HepG2 (cell line): ENCODE data around the gene PUM1. TPM values are rescaled to one million over a fixed set of nuclear protein-coding genes. Genes with fewer than 3 reads are reported as not detected.

ENCODE experiments used
- ATAC-seq: fragments of 200-7000 bp; cut with Tn5 transposase; 3 replicates; pipeline ENCODE4 v1.9.1; 2020; ENCODE audit warnings: mild to moderate bottlenecking, moderate library complexity
- BruUV-seq: library from RNA; stranded (reverse); fragments of 400-500 nt; replicated peaks from 2 replicates; lab custom pipeline; 2021; lab: Mats Ljungman, UMichigan
- CTCF ChIA-PET: fragments of 300-600 bp; formaldehyde crosslinking; extraction: SDS; loops from one replicate; lab custom pipeline; 2021; ENCODE audit warnings: low total read pairs, inconsistent platforms, low intra/inter-chr PET ratio; lab: Yijun Ruan, JAX
- POLR2A ChIA-PET: fragments of 350-600 bp; sonication (Branson Sonifier 250); formaldehyde crosslinking; loops from one replicate; lab custom pipeline; 2020; ENCODE audit warnings: antibody characterized with exemption, inconsistent platforms; lab: Yijun Ruan, JAX
- DNase-seq: peaks from one replicate; pipeline ENCODE4 v3.0.0-alpha.2; 2015; ENCODE audit warnings: low spot score
- FAIRE-seq: peaks from 3 replicates; lab custom pipeline; 2011; peaks lifted over from hg19 to GRCh38; lab: Jason Lieb, UNC
- H2AFZ ChIP-seq: one replicate; pipeline ENCODE4 v1.6.1; 2011; ENCODE audit warnings: low read length, inconsistent platforms
- H3K27ac ChIP-seq: fragments of 300-600 bp; 3 replicates; pipeline ENCODE4 v1.8.0; 2011; ENCODE audit warnings: mixed run types, mild to moderate bottlenecking, mixed read lengths, low read length, inconsistent platforms; ENCODE audit not compliant: insufficient read depth; ENCODE audit errors: extremely low read length
- H3K27me3 ChIP-seq, 2 experiments: fragments of 200-600 bp in 1 of 2; 2 replicates in 1 of 2; 3 replicates in 1 of 2; pipeline versions ENCODE4 v1.6.0 to v1.8.0; 2011; ENCODE audit warnings: low read length in 2 of 2, mild to moderate bottlenecking in 2 of 2, moderate library complexity in 2 of 2, inconsistent platforms in 1 of 2; ENCODE audit not compliant: insufficient read depth in 2 of 2, control insufficient read depth in 1 of 2
- H3K36me3 ChIP-seq, 2 experiments: fragments of 200-600 bp in 1 of 2; replicated peaks in 1 of 2; 2 replicates in 1 of 2; 3 replicates in 1 of 2; pipeline versions ENCODE4 v1.5.1 to v1.8.0; 2011; ENCODE audit warnings: low read length in 2 of 2, inconsistent platforms in 1 of 2; ENCODE audit not compliant: insufficient read depth in 2 of 2, control insufficient read depth in 1 of 2
- H3K4me1 ChIP-seq: 2 replicates; pipeline ENCODE4 v1.5.1; 2012; ENCODE audit warnings: low read length, inconsistent platforms; ENCODE audit not compliant: insufficient read depth
- H3K4me2 ChIP-seq: 2 replicates; pipeline ENCODE4 v1.6.0; 2011; ENCODE audit warnings: low read depth, low read length, inconsistent platforms
- H3K4me3 ChIP-seq, 3 experiments: fragments of 200-600 bp in 1 of 3; sonication (generic), shearing (Covaris generic) in 1 of 3; replicated peaks in 1 of 3; 2 replicates each; pipeline ENCODE4 v1.5.1; 2011 to 2016; ENCODE audit warnings: low read length in 3 of 3, inconsistent platforms in 2 of 3, low read depth in 2 of 3, mild to moderate bottlenecking in 2 of 3, control low read depth in 1 of 3, mixed read lengths in 1 of 3; ENCODE audit not compliant: insufficient read depth in 1 of 3
- H3K79me2 ChIP-seq: one replicate; pipeline ENCODE4 v1.6.1; 2011; ENCODE audit warnings: low read length, inconsistent platforms; ENCODE audit not compliant: insufficient read depth
- H3K9ac ChIP-seq: 2 replicates; pipeline ENCODE4 v1.6.0; 2011; ENCODE audit warnings: mild to moderate bottlenecking, low read depth, low read length, inconsistent platforms; ENCODE audit not compliant: insufficient read depth
- H3K9me3 ChIP-seq: 2 replicates; pipeline ENCODE4 v1.5.1; 2012; ENCODE audit warnings: mild to moderate bottlenecking, low read length
- H4K20me1 ChIP-seq: 2 replicates; pipeline ENCODE4 v1.6.0; 2011; ENCODE audit warnings: inconsistent platforms, mild to moderate bottlenecking, low read length, moderate library complexity; ENCODE audit not compliant: insufficient read depth
- CENPT ChIP-seq: sonication (generic); formaldehyde crosslinking; IDR thresholded peaks from 2 replicates; pipeline ENCODE4 v1.8.0; 2022; ENCODE audit warnings: low read depth, mild to moderate bottlenecking, moderate library complexity, missing genetic modification reagents
- MED13 ChIP-seq: sonication (generic); formaldehyde crosslinking; IDR thresholded peaks from 2 replicates; pipeline ENCODE4 v1.5.0; 2020; ENCODE audit warnings: missing genetic modification reagents
- MIER3 ChIP-seq: IDR thresholded peaks from 2 replicates; pipeline ENCODE4 v1.6.1; 2016; ENCODE audit warnings: missing compliant biosample characterization, borderline replicate concordance
- PCBP2 ChIP-seq: fragments of 200-400 bp; formaldehyde crosslinking; optimal IDR thresholded peaks from 2 replicates; pipeline ENCODE3; 2018; ENCODE audit warnings: low read length, low read depth; ENCODE audit not compliant: poor library complexity, severe bottlenecking
- ZFAT ChIP-seq: sonication (generic); formaldehyde crosslinking; conservative IDR thresholded peaks from 2 replicates; pipeline ENCODE4 v1.8.1; 2023; ENCODE audit warnings: missing genetic modification reagents, inconsistent platforms
- ZNF724P ChIP-seq: sonication (generic); formaldehyde crosslinking; IDR thresholded peaks from 2 replicates; pipeline ENCODE4 v1.8.0; 2022; ENCODE audit warnings: missing genetic modification reagents, borderline replicate concordance
- whole genome bisulfite sequencing: methylation state at CpG from one replicate; pipeline ENCODE4 v1.1.6; 2017; ENCODE audit warnings: low lambda C conversion rate; 5-methylcytosine and 5-hydroxymethylcytosine counted together
- in situ Hi-C: cut with HindIII; loops from 2 replicates; pipeline ENCODE4 v1.10.0; 2017; ENCODE audit warnings: low pct_unique_long_range_greater_than_20kb; ENCODE audit not compliant: extremely low pct_ligation_motif_present
- intact Hi-C: fragments of 100-400 bp; cut with micrococcal nuclease; formaldehyde crosslinking; loops from one replicate; pipeline ENCODE4 v1.10.0; 2022; ENCODE audit not compliant: unreplicated experiment
- polyA plus RNA-seq, 8 experiments: library from polyadenylated mRNA; depleted of rRNA in 3 of 8; stranded (reverse) in 7 of 8; unstranded in 1 of 8; fragments of >200 nt; fragmentation: Illumina TruSeq in 4 of 8; extraction: Trizol in 4 of 8; gene quantifications; 2 replicates each; pipeline versions ENCODE4 v1.2.1 to v1.2.3, GENCODE V29; 2011 to 2016; ENCODE audit warnings: low read depth in 4 of 8, missing spikeins in 1 of 8, mixed read lengths in 1 of 8; ENCODE audit not compliant: insufficient read depth in 1 of 8
- total RNA-seq, 5 experiments: library from RNA; depleted of rRNA; stranded (reverse); fragments of >200 nt; fragmentation: Illumina TruSeq; extraction: Trizol; gene quantifications; 2 replicates each; pipeline ENCODE4 v1.2.3, GENCODE V29; 2016; ENCODE audit warnings: low read depth in 1 of 5
- TF ChIP-seq, protein P1 (sequence below): IDR thresholded peaks from 2 replicates; pipeline ENCODE4 v1.6.1; 2016; ENCODE audit warnings: low read depth, control low read depth
- TF ChIP-seq, protein P2 (sequence below): sonication (generic); formaldehyde crosslinking; IDR thresholded peaks from 2 replicates; pipeline ENCODE4; 2020; ENCODE audit warnings: missing genetic modification reagents, mild to moderate bottlenecking, borderline replicate concordance
- TF ChIP-seq, protein P3 (sequence below): fragments of 450-650 bp; IDR thresholded peaks from 2 replicates; pipeline ENCODE4 v1.6.1; 2016
- TF ChIP-seq, protein P4 (sequence below), 2 experiments: sonication (generic) in 1 of 2; formaldehyde crosslinking in 1 of 2; IDR thresholded peaks; 2 replicates each; pipeline versions ENCODE4 v1.5.1 to v1.6.1; 2011 to 2020; ENCODE audit warnings: borderline replicate concordance in 1 of 2, low read depth in 1 of 2, low read length in 1 of 2, mild to moderate bottlenecking in 1 of 2, missing genetic modification reagents in 1 of 2, moderate library complexity in 1 of 2
- TF ChIP-seq, protein P5 (sequence below): IDR thresholded peaks from 2 replicates; pipeline ENCODE4 v1.6.1; 2016; ENCODE audit warnings: low read depth, borderline replicate concordance
- TF ChIP-seq, protein P6 (sequence below): sonication (generic); formaldehyde crosslinking; IDR thresholded peaks from 2 replicates; pipeline ENCODE4 v1.4.0; 2020; ENCODE audit warnings: missing genetic modification reagents

PUM1 gene
- total and polyA plus RNA-seq, 2 of the 13 experiments (the other 11 are each of a cell fraction or from before 2014, with no cell fraction given): 64.7 to 91.0 TPM

DNA sequence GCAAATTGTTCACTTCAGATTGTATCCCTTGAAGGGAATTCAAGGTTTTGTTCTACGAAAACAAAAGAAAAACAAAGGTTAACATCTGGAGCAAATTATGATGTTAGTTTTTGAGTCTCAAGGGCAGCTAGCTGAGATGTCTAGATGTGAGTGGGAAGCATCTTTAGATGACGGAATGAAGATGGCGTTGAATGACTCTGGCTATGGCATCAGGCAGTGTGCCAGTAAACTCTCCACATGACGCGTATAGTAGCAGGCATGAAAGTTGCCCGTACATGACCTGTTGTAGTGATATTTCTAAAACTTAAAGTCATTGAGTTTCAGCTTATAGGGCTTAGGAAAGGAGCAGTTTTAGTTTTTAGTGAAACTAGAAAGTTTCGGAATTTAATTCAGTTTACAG lies 144.7 kb downstream of the PUM1 start:
- FAIRE-seq: no peak
- no peaks in the 10 kb centered on the region for H3K79me2 ChIP-seq
- no TSS peak for BruUV-seq
- in situ Hi-C loops (no loop called here), intact Hi-C loops (no loop called here)
- no peak overlapping the region for H3K9ac ChIP-seq
- no peak for DNase-seq
- no peaks in the 10 kb centered on the region for H3K4me1 ChIP-seq
- H3K27me3 ChIP-seq: no peaks in the 10 kb centered on the region; a peak in 1 of 5 replicates
- CTCF ChIA-PET: no interaction called here
- H3K4me3 ChIP-seq: no peak overlapping the region
- TF ChIP-seq MIER3 (CRISPR knock-in tag): no peak
- TF ChIP-seq, protein P1, sequence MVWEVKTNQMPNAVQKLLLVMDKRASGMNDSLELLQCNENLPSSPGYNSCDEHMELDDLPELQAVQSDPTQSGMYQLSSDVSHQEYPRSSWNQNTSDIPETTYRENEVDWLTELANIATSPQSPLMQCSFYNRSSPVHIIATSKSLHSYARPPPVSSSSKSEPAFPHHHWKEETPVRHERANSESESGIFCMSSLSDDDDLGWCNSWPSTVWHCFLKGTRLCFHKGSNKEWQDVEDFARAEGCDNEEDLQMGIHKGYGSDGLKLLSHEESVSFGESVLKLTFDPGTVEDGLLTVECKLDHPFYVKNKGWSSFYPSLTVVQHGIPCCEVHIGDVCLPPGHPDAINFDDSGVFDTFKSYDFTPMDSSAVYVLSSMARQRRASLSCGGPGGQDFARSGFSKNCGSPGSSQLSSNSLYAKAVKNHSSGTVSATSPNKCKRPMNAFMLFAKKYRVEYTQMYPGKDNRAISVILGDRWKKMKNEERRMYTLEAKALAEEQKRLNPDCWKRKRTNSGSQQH: no peak
- TF ChIP-seq, protein P2, sequence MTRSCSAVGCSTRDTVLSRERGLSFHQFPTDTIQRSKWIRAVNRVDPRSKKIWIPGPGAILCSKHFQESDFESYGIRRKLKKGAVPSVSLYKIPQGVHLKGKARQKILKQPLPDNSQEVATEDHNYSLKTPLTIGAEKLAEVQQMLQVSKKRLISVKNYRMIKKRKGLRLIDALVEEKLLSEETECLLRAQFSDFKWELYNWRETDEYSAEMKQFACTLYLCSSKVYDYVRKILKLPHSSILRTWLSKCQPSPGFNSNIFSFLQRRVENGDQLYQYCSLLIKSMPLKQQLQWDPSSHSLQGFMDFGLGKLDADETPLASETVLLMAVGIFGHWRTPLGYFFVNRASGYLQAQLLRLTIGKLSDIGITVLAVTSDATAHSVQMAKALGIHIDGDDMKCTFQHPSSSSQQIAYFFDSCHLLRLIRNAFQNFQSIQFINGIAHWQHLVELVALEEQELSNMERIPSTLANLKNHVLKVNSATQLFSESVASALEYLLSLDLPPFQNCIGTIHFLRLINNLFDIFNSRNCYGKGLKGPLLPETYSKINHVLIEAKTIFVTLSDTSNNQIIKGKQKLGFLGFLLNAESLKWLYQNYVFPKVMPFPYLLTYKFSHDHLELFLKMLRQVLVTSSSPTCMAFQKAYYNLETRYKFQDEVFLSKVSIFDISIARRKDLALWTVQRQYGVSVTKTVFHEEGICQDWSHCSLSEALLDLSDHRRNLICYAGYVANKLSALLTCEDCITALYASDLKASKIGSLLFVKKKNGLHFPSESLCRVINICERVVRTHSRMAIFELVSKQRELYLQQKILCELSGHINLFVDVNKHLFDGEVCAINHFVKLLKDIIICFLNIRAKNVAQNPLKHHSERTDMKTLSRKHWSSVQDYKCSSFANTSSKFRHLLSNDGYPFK (CRISPR knock-in tag): no peak
- TF ChIP-seq ZNF724P (CRISPR knock-in tag): no peak
- TF ChIP-seq CENPT: no peak
- TF ChIP-seq, protein P3, sequence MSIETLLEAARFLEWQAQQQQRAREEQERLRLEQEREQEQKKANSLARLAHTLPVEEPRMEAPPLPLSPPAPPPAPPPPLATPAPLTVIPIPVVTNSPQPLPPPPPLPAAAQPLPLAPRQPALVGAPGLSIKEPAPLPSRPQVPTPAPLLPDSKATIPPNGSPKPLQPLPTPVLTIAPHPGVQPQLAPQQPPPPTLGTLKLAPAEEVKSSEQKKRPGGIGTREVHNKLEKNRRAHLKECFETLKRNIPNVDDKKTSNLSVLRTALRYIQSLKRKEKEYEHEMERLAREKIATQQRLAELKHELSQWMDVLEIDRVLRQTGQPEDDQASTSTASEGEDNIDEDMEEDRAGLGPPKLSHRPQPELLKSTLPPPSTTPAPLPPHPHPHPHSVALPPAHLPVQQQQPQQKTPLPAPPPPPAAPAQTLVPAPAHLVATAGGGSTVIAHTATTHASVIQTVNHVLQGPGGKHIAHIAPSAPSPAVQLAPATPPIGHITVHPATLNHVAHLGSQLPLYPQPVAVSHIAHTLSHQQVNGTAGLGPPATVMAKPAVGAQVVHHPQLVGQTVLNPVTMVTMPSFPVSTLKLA: no peak
- no peak for TF ChIP-seq ZFAT (CRISPR knock-in tag)
- TF ChIP-seq, protein P4, sequence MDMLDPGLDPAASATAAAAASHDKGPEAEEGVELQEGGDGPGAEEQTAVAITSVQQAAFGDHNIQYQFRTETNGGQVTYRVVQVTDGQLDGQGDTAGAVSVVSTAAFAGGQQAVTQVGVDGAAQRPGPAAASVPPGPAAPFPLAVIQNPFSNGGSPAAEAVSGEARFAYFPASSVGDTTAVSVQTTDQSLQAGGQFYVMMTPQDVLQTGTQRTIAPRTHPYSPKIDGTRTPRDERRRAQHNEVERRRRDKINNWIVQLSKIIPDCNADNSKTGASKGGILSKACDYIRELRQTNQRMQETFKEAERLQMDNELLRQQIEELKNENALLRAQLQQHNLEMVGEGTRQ (IDR thresholded peaks at IDR 0.05; ENCODE audit: low read depth, low read length): no peak
- TF ChIP-seq, protein P4 (CRISPR knock-in tag; IDR thresholded peaks at IDR 0.05; ENCODE audit: borderline replicate concordance): no peak
- TF ChIP-seq, protein P5, sequence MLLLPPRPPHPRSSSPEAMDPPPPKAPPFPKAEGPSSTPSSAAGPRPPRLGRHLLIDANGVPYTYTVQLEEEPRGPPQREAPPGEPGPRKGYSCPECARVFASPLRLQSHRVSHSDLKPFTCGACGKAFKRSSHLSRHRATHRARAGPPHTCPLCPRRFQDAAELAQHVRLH (CRISPR knock-in tag): no peak
- TF ChIP-seq MED13 (CRISPR knock-in tag): no peak
- no peak for TF ChIP-seq PCBP2
- TF ChIP-seq, protein P6, sequence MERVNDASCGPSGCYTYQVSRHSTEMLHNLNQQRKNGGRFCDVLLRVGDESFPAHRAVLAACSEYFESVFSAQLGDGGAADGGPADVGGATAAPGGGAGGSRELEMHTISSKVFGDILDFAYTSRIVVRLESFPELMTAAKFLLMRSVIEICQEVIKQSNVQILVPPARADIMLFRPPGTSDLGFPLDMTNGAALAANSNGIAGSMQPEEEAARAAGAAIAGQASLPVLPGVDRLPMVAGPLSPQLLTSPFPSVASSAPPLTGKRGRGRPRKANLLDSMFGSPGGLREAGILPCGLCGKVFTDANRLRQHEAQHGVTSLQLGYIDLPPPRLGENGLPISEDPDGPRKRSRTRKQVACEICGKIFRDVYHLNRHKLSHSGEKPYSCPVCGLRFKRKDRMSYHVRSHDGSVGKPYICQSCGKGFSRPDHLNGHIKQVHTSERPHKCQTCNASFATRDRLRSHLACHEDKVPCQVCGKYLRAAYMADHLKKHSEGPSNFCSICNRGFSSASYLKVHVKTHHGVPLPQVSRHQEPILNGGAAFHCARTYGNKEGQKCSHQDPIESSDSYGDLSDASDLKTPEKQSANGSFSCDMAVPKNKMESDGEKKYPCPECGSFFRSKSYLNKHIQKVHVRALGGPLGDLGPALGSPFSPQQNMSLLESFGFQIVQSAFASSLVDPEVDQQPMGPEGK (CRISPR knock-in tag): no peak
- no peaks in the 10 kb centered on the region for H4K20me1 ChIP-seq
- no peaks in the 10 kb centered on the region for H3K9me3 ChIP-seq
- no peak for ATAC-seq
- WGBS: 55% methylated on average over 7 of the region's 7 CpGs
- POLR2A ChIA-PET: no interaction called here
- H3K36me3 ChIP-seq: no peaks in the 10 kb centered on the region
- H3K4me2 ChIP-seq: no peak overlapping the region
- H2AFZ ChIP-seq: no peak overlapping the region
- H3K27ac ChIP-seq: no peak overlapping the region
